Measurements from ENCODE around the gene NEDD9.

Gene NEDD9

DNA sequence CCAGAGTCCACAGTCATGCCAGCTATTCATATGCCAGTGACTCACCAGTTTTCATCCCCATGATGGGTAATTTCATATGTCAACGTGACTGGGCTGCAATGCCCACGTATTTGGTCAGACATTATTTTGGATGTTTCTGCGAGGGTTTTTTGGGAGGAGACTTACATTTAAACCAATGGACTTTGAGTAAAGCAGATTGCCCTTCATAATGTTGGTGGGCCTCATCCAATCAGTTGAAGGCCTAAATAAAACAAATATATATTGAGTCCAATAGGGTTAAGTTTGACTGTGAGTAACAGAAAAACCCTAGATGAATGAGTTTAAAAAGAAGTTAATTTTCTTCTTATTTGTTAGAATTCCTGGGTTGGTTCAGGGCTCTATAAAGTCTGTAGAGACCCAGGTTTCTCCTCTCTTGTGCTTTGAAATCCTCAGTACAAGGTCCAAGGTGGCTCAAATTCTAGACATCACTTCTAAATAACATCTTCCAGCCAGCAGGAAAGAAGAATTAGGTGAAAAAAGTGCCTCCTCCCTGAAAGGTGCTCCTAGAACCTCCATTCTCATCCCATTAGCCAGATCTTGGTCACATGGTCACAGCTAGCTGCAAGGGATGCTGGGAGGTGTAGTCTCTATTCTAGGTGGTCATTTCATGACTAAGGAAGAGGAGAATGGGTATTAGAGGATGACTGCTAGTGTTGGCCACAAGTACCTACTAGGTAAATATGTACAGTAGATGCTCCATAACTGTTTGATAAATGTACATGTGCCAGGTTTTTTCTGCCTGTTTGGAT, 16.7 kb upstream of the NEDD9 start:
- no peak for TF ChIP-seq GATA2 (IDR thresholded peaks at IDR 0.05; ENCODE audit: low read depth, low read length)

DNA sequence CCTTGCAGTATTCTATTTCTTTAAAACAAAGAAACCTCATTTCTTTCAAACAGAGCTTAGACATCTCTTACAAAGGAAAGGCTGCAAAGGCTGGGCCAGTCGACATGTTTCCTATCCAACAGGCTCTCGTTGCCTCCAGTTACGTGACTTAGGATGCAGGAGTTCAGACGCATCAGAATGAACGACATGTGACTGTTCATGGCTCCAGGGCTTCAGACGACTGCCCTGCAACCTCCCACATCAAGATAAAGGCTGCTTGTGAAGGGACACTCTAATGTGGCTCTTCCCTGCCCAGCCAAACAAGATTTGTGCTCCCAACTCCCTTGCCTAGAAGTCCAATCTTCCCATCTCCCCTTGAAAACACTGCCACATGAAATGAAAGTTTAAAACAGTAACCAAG, 14.3 kb upstream of the NEDD9 start:
- TF ChIP-seq GATA2 (IDR thresholded peaks at IDR 0.05; ENCODE audit: low read depth, low read length): no peak; the same call in 1 of the 2 replicates
- no peak for TF ChIP-seq GATA3 (IDR thresholded peaks at IDR 0.05; ENCODE audit: low read depth, low read length)

DNA sequence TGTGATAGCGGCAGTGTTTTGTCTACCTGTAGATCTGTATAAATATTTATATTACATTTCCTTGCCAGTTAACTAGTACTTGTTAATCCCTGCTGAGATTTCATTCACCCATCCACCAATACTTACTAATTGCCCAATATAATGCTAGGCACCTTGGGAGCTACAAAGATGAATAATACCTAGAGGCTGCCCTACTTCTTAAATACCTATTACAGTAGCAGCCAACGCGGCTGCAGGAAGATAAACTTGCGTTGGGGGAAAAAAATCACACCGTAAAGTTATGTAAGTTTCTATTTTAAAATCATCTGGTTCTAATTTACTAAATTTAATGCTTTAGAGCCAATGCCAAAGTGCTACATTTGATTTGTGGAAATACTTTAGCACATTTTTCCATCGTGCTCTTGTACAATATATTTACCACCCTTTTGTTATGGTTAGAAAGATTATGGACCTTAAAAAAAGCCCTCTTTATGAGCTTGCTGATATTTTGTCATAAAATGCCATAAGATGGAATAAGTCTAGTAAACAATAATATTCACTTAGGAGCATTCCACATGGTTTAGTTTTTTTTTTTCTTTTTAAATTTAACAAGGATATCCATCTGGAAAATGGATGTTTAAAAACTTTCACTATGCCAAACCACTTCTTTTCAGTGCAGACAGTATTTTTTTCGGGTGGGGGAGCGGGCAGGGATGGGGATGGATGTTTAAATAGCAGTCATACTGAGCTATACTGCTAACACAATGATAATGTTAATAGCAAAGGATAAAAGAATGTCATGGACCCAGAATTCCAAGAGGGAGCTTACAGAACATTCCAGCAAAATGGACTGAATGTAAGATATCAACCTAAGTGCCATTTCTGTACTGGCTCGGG, 13.2 kb upstream of the NEDD9 start:
- TF ChIP-seq GATA3 (IDR thresholded peaks at IDR 0.05; ENCODE audit: low read depth, low read length) (no peak), GATA2 (IDR thresholded peaks at IDR 0.05; ENCODE audit: low read depth, low read length) (no peak)

DNA sequence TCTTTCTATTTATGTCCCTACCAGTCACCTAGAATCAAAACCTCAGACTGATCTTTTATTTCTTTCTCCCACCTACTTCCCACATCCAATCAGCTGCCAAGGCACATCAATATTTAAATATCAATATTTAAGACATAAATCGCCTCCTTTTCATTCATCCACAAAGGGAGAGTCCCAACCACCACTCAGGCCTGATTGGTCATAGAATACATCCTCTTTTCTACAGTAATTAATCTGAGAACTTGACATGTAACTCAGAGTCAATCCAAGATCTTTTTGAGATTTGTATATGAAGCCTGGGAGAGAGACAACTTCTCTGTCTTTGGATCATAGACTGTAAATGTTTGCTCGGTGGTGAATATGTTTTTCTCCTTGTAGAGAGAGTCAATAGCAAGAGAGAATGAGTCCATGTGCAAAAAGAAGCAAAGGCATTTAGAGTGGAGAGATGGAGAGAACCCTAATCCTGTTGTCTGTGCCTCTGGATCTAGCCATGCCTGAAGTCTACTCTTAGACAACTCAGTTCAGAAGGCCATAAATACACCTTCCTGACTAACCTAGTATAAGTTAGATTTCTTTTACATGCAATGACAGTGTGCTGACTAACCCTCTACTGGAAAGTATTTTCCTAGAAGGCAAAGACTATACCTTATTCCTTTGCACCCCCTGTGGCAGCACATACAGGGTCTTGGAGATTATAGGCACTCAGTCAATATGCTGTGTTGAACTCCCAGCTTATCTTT, 12.1 kb upstream of the NEDD9 start:
- TF ChIP-seq GATA2 (IDR thresholded peaks at IDR 0.05; ENCODE audit: low read depth, low read length) (no peak), GATA3 (IDR thresholded peaks at IDR 0.05; ENCODE audit: low read depth, low read length) (no peak)

DNA sequence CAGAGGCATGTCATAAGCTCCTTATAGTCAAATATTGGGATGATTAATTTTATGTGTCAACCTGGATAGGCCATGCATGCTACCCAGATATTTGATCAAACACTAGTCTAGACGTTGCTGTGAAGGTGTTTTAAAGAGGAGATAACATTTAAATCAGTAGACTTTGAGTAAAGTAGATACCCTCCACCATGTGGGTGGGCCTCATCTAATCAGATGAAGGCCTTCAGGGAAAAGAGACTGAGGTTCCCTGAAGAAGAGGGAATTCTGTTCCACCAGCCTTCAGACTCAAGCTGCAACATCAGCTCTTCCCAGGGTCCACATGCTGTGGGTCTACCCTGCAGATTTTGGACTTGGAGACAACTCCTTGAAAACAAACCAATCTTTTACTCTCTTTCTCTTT, 11.4 kb upstream of the NEDD9 start:
- TF ChIP-seq GATA3 (IDR thresholded peaks at IDR 0.05; ENCODE audit: low read depth, low read length) (no peak), GATA2 (IDR thresholded peaks at IDR 0.05; ENCODE audit: low read depth, low read length) (no peak)

DNA sequence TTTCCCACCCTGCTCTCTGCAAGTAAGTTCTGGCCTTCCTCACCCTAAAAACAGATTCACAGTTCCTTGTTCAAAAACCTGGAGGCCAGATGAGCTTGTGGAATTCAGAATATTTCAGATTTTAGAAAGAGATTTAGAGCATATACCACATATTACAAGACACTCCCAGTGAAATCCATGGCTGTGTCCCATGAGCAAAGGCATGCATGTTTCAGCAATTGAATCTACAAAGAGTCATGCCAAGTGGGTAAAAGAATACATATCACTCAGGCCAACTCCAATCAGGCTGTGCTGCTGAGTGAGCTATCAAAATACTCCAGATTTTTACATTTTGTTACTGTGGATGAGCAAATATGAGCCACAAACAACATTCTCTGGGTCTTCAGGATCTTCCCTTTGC, 10.2 kb upstream of the NEDD9 start:
- TF ChIP-seq GATA3 (IDR thresholded peaks at IDR 0.05; ENCODE audit: low read depth, low read length): no peak
- TF ChIP-seq GATA2 (IDR thresholded peaks at IDR 0.05; ENCODE audit: low read depth, low read length): no peak

DNA sequence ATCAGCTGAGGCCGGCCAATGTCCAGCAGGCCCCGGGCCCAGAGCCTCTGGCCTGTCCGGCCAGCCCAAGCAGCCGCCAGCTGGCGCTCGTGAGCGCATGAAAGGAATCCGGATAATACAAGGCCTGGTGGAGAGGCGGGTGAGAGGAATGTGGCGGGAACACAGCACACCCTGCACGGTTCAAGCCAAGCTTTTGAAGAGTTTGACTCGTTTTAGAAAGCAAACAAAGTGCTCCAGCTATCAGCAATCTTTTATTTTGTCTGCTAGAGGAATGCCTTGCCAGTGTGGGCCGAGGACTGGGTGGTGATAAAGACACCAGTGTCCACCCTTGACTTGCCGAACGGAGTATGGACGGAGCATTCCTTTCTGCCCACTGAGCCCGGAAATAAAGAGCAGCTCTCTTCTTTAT, 9.3 kb upstream of the NEDD9 start:
- TF ChIP-seq GATA3 (IDR thresholded peaks at IDR 0.05; ENCODE audit: low read depth, low read length) (no peak), GATA2 (IDR thresholded peaks at IDR 0.05; ENCODE audit: low read depth, low read length) (no peak)

DNA sequence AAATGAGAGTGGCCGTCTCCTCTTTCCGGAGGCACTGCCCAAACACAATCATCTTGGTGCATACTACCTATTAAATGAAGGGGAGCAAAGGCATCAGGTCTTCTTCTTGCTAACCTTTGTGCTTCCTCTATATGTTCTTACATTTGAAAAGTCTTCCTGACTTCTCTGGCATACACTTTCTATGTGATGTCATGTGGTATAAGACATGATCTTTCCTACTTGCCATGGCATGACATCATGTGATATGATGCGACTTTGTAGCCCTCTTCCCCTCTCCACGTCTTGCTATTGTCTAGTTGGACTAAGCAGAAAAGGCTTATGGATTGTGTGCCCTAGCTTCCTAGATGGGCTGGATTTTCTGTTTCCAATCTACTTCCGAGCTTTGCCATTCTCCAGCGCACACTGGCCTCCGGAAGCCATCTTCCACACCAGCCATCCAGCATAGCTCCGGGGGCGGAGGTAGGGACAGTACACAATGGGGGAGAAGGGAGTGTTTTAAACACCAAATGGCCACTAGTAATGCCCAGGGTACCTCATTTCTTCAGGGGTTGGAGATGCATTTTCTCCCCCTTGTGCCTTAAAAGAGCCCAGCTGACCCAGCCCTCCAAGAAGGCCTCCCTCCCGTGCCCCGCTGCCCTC, 8.8 kb upstream of the NEDD9 start:
- no peak for TF ChIP-seq GATA3 (IDR thresholded peaks at IDR 0.05; ENCODE audit: low read depth, low read length)
- no peak for TF ChIP-seq GATA2 (IDR thresholded peaks at IDR 0.05; ENCODE audit: low read depth, low read length)

DNA sequence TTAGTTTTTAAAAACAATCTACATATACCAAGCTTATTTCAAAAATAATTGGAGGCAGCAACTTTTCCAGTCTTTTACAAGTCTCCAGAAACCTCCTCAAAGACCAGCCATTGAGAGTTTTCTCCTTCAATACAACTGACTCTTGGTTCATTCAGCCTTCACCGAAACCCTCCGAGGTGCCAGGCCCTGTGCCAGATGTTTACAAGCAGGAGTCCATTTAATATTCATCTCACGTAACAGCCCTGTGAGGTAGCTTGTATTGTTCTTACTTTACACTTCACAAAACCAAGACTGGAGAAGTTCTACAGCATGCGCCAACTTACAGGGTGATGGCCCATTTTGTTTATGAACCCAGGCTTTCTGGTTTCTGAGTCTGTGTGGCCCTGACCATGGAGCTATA, 5.5 kb upstream of the NEDD9 start:
- no peak for TF ChIP-seq GATA3 (IDR thresholded peaks at IDR 0.05; ENCODE audit: low read depth, low read length)
- TF ChIP-seq GATA2 (IDR thresholded peaks at IDR 0.05; ENCODE audit: low read depth, low read length): no peak

DNA sequence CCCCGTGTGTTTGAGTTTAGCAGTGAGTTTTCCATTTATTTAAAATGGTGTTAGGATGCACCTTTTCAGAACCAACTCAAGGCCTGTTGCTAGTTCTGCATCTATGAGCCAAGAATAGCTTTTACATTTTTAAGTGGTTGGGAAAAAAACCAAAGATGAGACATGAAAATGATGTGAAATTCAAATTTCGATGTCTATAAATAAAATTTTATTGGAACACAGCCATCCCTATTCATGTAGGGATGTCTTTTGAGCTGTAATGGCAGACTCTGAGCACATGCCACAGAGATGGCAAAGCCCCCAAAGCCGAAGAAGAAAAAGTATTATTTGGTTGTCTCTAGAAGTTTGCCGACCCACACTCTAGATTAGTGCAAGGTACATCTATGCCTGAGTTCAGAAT, 5.0 kb upstream of the NEDD9 start:
- TF ChIP-seq GATA2 (IDR thresholded peaks at IDR 0.05; ENCODE audit: low read depth, low read length) (no peak), GATA3 (IDR thresholded peaks at IDR 0.05; ENCODE audit: low read depth, low read length) (no peak)

DNA sequence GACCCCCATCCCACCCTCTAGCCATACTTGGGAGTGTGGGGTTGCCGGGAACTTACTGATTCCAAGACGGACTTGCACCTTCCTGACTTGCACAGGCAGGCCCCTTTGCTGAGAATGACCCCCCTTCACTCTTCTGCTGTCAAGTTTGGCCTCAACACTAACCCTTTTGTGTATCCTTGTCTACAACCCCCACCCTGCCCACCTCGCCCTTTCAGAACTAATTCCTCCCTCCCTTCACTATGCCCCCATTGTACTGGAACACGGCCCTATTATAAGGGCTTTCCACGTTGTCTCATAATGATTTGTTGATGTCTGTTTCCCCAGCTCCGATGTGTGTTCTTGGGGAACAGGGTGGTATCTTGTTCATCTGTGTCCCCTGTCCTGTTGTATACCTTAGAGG, 4.4 kb upstream of the NEDD9 start:
- TF ChIP-seq GATA3 (IDR thresholded peaks at IDR 0.05; ENCODE audit: low read depth, low read length) (no peak), GATA2 (IDR thresholded peaks at IDR 0.05; ENCODE audit: low read depth, low read length) (no peak)

DNA sequence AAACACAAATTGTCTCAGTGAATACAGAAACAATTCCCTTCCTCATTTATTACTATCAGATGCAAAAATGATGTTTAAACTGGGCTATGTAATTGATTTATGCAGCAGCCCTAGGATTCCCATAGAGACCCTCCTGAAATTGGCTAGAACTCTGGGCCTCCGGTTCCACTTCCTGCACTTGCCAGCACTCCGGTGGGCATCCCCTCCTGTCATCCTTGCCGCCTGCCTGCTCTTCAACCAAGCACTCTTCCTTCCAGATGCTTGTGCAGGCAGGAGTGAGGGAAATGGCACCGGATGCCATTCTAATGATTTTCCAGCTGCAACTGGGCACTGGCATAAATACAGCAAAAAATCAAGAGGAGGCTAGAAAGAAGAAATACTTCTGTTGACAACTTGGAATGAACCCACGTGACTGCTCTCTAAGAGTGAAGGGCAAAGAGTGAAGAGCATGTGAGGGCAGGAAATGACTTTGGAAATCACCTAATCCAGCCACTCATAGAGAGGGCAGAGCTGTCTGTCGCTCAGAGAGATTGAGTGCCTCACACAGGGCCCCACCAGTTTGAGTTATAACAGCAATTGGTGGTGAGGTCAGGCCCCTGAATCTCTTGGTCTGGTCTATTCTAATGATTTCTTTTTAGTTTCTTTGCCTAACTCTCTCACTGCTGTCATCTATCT, 3.7 kb upstream of the NEDD9 start:
- no peak for TF ChIP-seq GATA3 (IDR thresholded peaks at IDR 0.05; ENCODE audit: low read depth, low read length)
- TF ChIP-seq GATA2 (IDR thresholded peaks at IDR 0.05; ENCODE audit: low read depth, low read length): no peak

DNA sequence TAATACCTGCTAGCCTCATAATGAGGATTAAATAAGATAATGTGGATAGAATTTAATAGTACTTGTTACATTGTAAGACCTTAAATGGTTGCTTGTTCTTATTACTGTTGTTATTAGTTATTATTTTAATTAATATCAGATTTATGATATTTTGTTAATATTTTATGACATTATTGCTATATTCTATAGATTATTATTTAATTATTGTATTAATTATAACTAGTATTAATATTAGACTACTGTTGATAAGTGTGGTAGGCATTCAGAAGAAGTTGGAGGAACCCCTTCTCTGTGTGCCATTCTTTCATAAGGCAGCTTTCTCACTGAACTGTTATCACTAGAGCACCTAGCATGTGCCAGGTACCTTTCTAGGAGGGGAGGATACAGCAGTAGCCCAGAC, 2.6 kb upstream of the NEDD9 start:
- TF ChIP-seq GATA3 (IDR thresholded peaks at IDR 0.05; ENCODE audit: low read depth, low read length) (no peak), GATA2 (IDR thresholded peaks at IDR 0.05; ENCODE audit: low read depth, low read length) (no peak)

Measured in SH-SY5Y (cell line).